K562 (cell line): ENCODE data around the gene DEDD2. TPM values are rescaled to one million over a fixed set of nuclear protein-coding genes. Genes with fewer than 3 reads are reported as not detected.

Source experiments
- HMG20A ChIP-seq: fragments of 450-650 bp; formaldehyde crosslinking; conservative IDR thresholded peaks from 2 replicates; pipeline ENCODE4 v1.4.0; 2020; ENCODE audit warnings: mild to moderate bottlenecking, mixed read lengths
- HNRNPUL1 ChIP-seq: fragments of 200-400 bp; formaldehyde crosslinking; IDR thresholded peaks from 2 replicates; pipeline ENCODE4 v1.6.1; 2017; ENCODE audit warnings: low read length
- HSF4 ChIP-seq: fragments of 250-450 bp; sonication (Bioruptor Pico); IDR thresholded peaks from 2 replicates; pipeline ENCODE4 v2.1.2; 2022; ENCODE audit warnings: mild to moderate bottlenecking, moderate library complexity, borderline replicate concordance
- IFI16 ChIP-seq: fragments of 250-450 bp; sonication (Bioruptor Pico); IDR thresholded peaks from 2 replicates; pipeline ENCODE4 v2.1.2; 2022; ENCODE audit warnings: mild to moderate bottlenecking, inconsistent platforms
- LEF1 ChIP-seq: fragments of 450-650 bp; IDR thresholded peaks from 2 replicates; pipeline ENCODE4 v1.6.1; 2016; ENCODE audit warnings: mild to moderate bottlenecking
- MAFF ChIP-seq: IDR thresholded peaks from 2 replicates; pipeline ENCODE4 v1.6.1; 2012; ENCODE audit warnings: low read length, improper control_type of control experiment
- MXI1 ChIP-seq: IDR thresholded peaks from 2 replicates; pipeline ENCODE4 v1.6.1; 2011; ENCODE audit warnings: low read depth, mild to moderate bottlenecking, improper control_type of control experiment, low read length
- NR2C2 ChIP-seq, 2 experiments: fragments of 200-800 bp in 1 of 2; sonication (Bioruptor generic) in 1 of 2; sonication (generic) in 1 of 2; formaldehyde crosslinking in 1 of 2; IDR thresholded peaks; 2 replicates each; pipeline versions ENCODE4 v1.6.1 to v1.8.0; 2016 to 2022; ENCODE audit warnings: mild to moderate bottlenecking in 1 of 2, missing compliant biosample characterization in 1 of 2, missing genetic modification characterization in 1 of 2, missing genetic modification reagents in 1 of 2
- PCBP2 ChIP-seq: fragments of 200-400 bp; formaldehyde crosslinking; IDR thresholded peaks from 2 replicates; pipeline ENCODE4 v1.6.1; 2018; ENCODE audit warnings: low read length, low read depth, mild to moderate bottlenecking, moderate library complexity; ENCODE audit not compliant: poor library complexity, severe bottlenecking
- POU5F1 ChIP-seq: fragments of 150-350 bp; IDR thresholded peaks from 2 replicates; pipeline ENCODE4 v1.6.1; 2014; ENCODE audit warnings: borderline replicate concordance, low read length, low read depth, mild to moderate bottlenecking; ENCODE audit not compliant: partially characterized antibody
- PRMT5 ChIP-seq: sonication (generic); formaldehyde crosslinking; IDR thresholded peaks from 2 replicates; pipeline ENCODE4 v1.5.0; 2020; ENCODE audit warnings: missing genetic modification reagents
- RFX1 ChIP-seq: fragments of 450-650 bp; IDR thresholded peaks from 2 replicates; pipeline ENCODE4 v1.6.1; 2016; ENCODE audit warnings: mild to moderate bottlenecking, moderate library complexity
- SIX5 ChIP-seq, 2 experiments: IDR thresholded peaks; 2 replicates each; pipeline ENCODE4 v1.6.1; 2011; ENCODE audit warnings: low read length in 2 of 2, borderline replicate concordance in 1 of 2, low read depth in 1 of 2, mild to moderate bottlenecking in 1 of 2, moderate library complexity in 1 of 2; ENCODE audit not compliant: insufficient read depth in 1 of 2
- ZSCAN29 ChIP-seq: fragments of 450-650 bp; IDR thresholded peaks from 2 replicates; pipeline ENCODE4 v1.6.1; 2017
- polyA plus RNA-seq, 8 experiments: library from polyadenylated mRNA; depleted of rRNA in 4 of 8; stranded (reverse) in 5 of 8; unstranded in 3 of 8; fragments of >200 nt; fragmentation: Nextera tagmentation in 2 of 8; fragmentation: Illumina TruSeq in 1 of 8; extraction: Ambion mirVana in 2 of 8; extraction: Trizol in 1 of 8; gene quantifications; 2 replicates each; pipeline versions ENCODE4 v1.2.1 to v1.2.3, GENCODE V29; 2011 to 2014; ENCODE audit warnings: inconsistent platforms in 1 of 8, missing spikeins in 1 of 8
- total RNA-seq, 7 experiments: library from RNA; depleted of rRNA in 6 of 7; stranded (reverse); fragments of >200 nt in 6 of 7; fragmentation: Illumina TruSeq in 2 of 7; extraction: Trizol in 2 of 7; gene quantifications; 2 replicates each; pipeline versions ENCODE4 v1.2.1 to v1.2.3, GENCODE V29; 2011 to 2021; ENCODE audit warnings: low replicate concordance in 1 of 7
- TF ChIP-seq, protein P1 (sequence below): fragments of 450-650 bp; IDR thresholded peaks from 2 replicates; pipeline ENCODE4 v1.6.1; 2016; ENCODE audit warnings: low read depth, mild to moderate bottlenecking, moderate library complexity
- TF ChIP-seq, protein P2 (sequence below): fragments of 250-450 bp; sonication (Bioruptor Pico); IDR thresholded peaks from 2 replicates; pipeline ENCODE4 v1.5.0; 2021; ENCODE audit warnings: mild to moderate bottlenecking, borderline replicate concordance
- TF ChIP-seq, protein P3 (sequence below), 2 experiments: fragments of 450-650 bp; conservative IDR thresholded peaks; 2 replicates each; pipeline ENCODE4 v1.6.1; 2017; ENCODE audit warnings: mild to moderate bottlenecking in 2 of 2, moderate library complexity in 2 of 2
- TF ChIP-seq, protein P4 (sequence below): IDR thresholded peaks from 2 replicates; pipeline ENCODE4 v1.6.1; 2014; ENCODE audit warnings: antibody characterized with exemption
- TF ChIP-seq, protein P5 (sequence below): fragments of 250-450 bp; sonication (Bioruptor Pico); IDR thresholded peaks from 2 replicates; pipeline ENCODE4 v1.4.0; 2020; ENCODE audit warnings: borderline replicate concordance

DEDD2 gene
- total and polyA plus RNA-seq, 9 of the 15 experiments (the other 6 are each of a cell fraction or from before 2014, with no cell fraction given) = 4.3 to 43.0 (median 29.2) TPM

DNA sequence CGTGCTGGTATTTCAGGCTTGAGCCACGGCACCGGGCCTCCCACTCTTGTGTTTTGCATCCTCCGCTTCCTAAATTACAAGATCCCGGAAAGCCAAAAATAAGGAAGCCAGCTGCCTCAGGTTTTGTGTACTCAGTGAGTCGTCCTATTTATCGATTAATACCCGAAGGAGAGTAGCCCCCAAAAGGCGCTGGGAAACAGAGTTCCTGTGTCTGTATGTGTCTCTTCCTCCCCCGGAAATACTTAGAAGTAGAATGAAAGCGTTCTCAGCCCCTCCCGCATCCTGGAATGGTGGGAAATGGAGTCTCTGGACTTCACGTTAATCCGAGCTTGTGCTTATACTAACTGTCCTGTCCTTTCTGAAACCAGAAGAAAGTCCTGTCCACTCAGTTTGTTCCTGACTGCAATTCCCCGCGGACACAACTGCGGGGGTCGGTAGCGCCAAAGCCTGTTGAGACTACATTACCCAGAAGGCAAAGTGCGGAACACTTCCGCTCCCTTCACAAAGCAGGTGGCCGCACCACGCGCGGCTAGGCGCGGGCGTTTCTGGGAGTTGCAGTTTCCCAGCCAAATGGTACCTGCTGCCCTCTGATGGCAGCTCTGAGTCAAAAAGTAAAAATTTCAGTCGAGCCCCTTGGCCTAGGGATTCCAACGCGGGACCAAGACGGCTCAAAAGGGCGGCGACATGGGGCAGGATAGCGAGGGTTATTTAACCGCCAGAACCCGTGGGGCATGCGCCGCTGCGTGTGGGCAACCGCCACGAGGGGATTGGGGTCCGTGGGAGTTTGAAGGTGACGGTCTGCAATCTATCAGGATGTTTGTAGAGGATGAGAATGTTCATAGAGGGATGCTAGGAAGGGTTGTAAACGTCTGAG lies 27.1 kb upstream of the DEDD2 start (continued):
- peak; percentile 76 for TF ChIP-seq NR2C2 (CRISPR knock-in tag; IDR thresholded peaks at IDR 0.05)
- peak; percentile 99 for TF ChIP-seq NR2C2 (tag; IDR thresholded peaks at IDR 0.05)
- TF ChIP-seq HSF4 = no peak
- TF ChIP-seq ZSCAN29 = no peak
- TF ChIP-seq MAFF = no peak
- TF ChIP-seq PRMT5 (CRISPR knock-in tag) = no peak
- TF ChIP-seq, protein P1, sequence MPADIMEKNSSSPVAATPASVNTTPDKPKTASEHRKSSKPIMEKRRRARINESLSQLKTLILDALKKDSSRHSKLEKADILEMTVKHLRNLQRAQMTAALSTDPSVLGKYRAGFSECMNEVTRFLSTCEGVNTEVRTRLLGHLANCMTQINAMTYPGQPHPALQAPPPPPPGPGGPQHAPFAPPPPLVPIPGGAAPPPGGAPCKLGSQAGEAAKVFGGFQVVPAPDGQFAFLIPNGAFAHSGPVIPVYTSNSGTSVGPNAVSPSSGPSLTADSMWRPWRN = no peak
- TF ChIP-seq IFI16 = no peak
- no peak for TF ChIP-seq LEF1
- TF ChIP-seq, protein P2, sequence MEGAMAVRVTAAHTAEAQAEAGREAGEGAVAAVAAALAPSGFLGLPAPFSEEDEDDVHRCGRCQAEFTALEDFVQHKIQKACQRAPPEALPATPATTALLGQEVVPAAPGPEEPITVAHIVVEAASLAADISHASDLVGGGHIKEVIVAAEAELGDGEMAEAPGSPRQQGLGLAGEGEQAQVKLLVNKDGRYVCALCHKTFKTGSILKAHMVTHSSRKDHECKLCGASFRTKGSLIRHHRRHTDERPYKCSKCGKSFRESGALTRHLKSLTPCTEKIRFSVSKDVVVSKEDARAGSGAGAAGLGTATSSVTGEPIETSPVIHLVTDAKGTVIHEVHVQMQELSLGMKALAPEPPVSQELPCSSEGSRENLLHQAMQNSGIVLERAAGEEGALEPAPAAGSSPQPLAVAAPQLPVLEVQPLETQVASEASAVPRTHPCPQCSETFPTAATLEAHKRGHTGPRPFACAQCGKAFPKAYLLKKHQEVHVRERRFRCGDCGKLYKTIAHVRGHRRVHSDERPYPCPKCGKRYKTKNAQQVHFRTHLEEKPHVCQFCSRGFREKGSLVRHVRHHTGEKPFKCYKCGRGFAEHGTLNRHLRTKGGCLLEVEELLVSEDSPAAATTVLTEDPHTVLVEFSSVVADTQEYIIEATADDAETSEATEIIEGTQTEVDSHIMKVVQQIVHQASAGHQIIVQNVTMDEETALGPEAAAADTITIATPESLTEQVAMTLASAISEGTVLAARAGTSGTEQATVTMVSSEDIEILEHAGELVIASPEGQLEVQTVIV (CRISPR knock-in tag) = no peak
- TF ChIP-seq, protein P3, sequence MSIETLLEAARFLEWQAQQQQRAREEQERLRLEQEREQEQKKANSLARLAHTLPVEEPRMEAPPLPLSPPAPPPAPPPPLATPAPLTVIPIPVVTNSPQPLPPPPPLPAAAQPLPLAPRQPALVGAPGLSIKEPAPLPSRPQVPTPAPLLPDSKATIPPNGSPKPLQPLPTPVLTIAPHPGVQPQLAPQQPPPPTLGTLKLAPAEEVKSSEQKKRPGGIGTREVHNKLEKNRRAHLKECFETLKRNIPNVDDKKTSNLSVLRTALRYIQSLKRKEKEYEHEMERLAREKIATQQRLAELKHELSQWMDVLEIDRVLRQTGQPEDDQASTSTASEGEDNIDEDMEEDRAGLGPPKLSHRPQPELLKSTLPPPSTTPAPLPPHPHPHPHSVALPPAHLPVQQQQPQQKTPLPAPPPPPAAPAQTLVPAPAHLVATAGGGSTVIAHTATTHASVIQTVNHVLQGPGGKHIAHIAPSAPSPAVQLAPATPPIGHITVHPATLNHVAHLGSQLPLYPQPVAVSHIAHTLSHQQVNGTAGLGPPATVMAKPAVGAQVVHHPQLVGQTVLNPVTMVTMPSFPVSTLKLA (conservative IDR thresholded peaks at IDR 0.05) = peak; percentile 97
- TF ChIP-seq PCBP2 = no peak
- peak; percentile 97 to 98 for TF ChIP-seq SIX5 (IDR thresholded peaks at IDR 0.05; ENCODE audit: borderline replicate concordance in 1 of 2, insufficient read depth in 1 of 2, low read depth in 1 of 2, low read length in 2 of 2)
- TF ChIP-seq POU5F1 = peak; percentile 92
- peak; percentile 62; the same call in 1 of the 2 replicates for TF ChIP-seq MXI1
- TF ChIP-seq RFX1 = no peak
- TF ChIP-seq HMG20A (CRISPR knock-in tag) = no peak
- TF ChIP-seq, protein P4, sequence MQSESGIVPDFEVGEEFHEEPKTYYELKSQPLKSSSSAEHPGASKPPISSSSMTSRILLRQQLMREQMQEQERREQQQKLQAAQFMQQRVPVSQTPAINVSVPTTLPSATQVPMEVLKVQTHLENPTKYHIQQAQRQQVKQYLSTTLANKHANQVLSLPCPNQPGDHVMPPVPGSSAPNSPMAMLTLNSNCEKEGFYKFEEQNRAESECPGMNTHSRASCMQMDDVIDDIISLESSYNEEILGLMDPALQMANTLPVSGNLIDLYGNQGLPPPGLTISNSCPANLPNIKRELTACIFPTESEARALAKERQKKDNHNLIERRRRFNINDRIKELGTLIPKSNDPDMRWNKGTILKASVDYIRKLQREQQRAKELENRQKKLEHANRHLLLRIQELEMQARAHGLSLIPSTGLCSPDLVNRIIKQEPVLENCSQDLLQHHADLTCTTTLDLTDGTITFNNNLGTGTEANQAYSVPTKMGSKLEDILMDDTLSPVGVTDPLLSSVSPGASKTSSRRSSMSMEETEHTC = peak; percentile 58; the same call in 1 of the 2 replicates
- TF ChIP-seq, protein P5, sequence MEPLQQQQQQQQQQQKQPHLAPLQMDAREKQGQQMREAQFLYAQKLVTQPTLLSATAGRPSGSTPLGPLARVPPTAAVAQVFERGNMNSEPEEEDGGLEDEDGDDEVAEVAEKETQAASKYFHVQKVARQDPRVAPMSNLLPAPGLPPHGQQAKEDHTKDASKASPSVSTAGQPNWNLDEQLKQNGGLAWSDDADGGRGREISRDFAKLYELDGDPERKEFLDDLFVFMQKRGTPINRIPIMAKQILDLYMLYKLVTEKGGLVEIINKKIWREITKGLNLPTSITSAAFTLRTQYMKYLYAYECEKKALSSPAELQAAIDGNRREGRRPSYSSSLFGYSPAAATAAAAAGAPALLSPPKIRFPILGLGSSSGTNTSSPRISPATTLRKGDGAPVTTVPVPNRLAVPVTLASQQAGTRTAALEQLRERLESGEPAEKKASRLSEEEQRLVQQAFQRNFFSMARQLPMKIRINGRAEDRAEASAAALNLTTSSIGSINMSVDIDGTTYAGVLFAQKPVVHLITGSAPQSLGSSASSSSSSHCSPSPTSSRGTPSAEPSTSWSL = no peak
- no peak for TF ChIP-seq HNRNPUL1
